Left cardiac atrium (tissue), 4 donors: ENCODE results near the gene ZNF41. TPM values are rescaled to one million over a fixed set of nuclear protein-coding genes. Genes with fewer than 3 reads are reported as not detected.
"Not testable (repeated sequence)": the region's sequence is repeated elsewhere in the genome, so short reads cannot be mapped to it uniquely, and the experiment has no call there.

Source experiments
- ATAC-seq, 2 donors: fragments of 200-7000 bp; cut with Tn5 transposase; one replicate each; pipeline ENCODE4 v1.9.1; 2020; ENCODE audit warnings: mild to moderate bottlenecking in 2 of 2, moderate library complexity in 2 of 2
- DNase-seq: peaks from one replicate; pipeline ENCODE4 v3.0.0-alpha.2; 2020
- intact Hi-C, 2 donors: fragments of 100-400 bp; cut with DNase I; formaldehyde crosslinking; loops; one replicate each; pipeline versions ENCODE4 v1.14.1 to v1.15.1; 2022 to 2023
- total RNA-seq, 2 donors: library from RNA; stranded (reverse); fragmentation: NEBNext Ultra II Directional; extraction: Animal tissue kit (Norgen Biotek cat#: 25700); gene quantifications; one replicate each; pipeline ENCODE4 v1.2.1, GENCODE V29; 2021
- donor health status: DM: no; HTN: yes; CAD: no.
- donor health status: DM: no; HTN: yes; CAD: no; lungs with severe emphysema.
- donor health status: DM: yes; HTN: yes; CAD: no.
- donor health status: Dilated cardiomyopathy.

Gene ZNF41
- total RNA-seq, 2 donors from 2014 or later = 10.8 to 14.7 TPM

GRCh38 chrX:47498411-47498810 lies 15.4 kb upstream of the ZNF41 start:
- intact Hi-C loops = no loop called here
- no peak for DNase-seq

GRCh38 chrX:47497271-47497888 lies 14.4 kb upstream of the ZNF41 start:
- ATAC-seq (no peak), DNase-seq (no peak)
- intact Hi-C loops = no loop called here

More at GRCh38 chrX:47498411-47498810, 15.4 kb upstream of the ZNF41 start:
- ATAC-seq = no peak

GRCh38 chrX:47492133-47492532 lies 9.1 kb upstream of the ZNF41 start:
- intact Hi-C loops, ATAC-seq, DNase-seq: not testable (repeated sequence)

GRCh38 chrX:47489507-47490275 lies 6.7 kb upstream of the ZNF41 start:
- ATAC-seq (peak; percentile 84 to 89), DNase-seq (peak; percentile 37)
- intact Hi-C loops = no loop called here

- intact Hi-C loops = no loop called here
- no peak for ATAC-seq
- DNase-seq = no peak
Measured at GRCh38 chrX:47484885-47485284, 1.9 kb upstream of the ZNF41 start.

GRCh38 chrX:47483306-47484268 lies 565 bp upstream of the ZNF41 start:
- DNase-seq = peak; percentile 41
- ATAC-seq = peak; percentile 9 to 11
- intact Hi-C loops = no loop called here

GRCh38 chrX:47482065-47482511 lies 934 bp downstream of the ZNF41 start:
- intact Hi-C loops = no loop called here
- DNase-seq (no peak), ATAC-seq (no peak)

GRCh38 chrX:47481160-47481559 lies 1.9 kb downstream of the ZNF41 start:
- ATAC-seq (no peak), DNase-seq (no peak)
- intact Hi-C loops = no loop called here

GRCh38 chrX:47480576-47480975 lies 2.4 kb downstream of the ZNF41 start:
- no peak for DNase-seq
- intact Hi-C loops = no loop called here
- no peak for ATAC-seq

GRCh38 chrX:47475476-47475875 lies 7.5 kb downstream of the ZNF41 start:
- ATAC-seq (no peak), DNase-seq (no peak)
- intact Hi-C loops = no loop called here

- ATAC-seq (no peak), DNase-seq (no peak)
- intact Hi-C loops = no loop called here
Measured at GRCh38 chrX:47467106-47467505, 15.9 kb downstream of the ZNF41 start.

GRCh38 chrX:47460561-47460960 lies 22.5 kb downstream of the ZNF41 start:
- DNase-seq (no peak), ATAC-seq (no peak)
- intact Hi-C loops = no loop called here

GRCh38 chrX:47458528-47458927 lies 24.5 kb downstream of the ZNF41 start:
- DNase-seq (no peak), ATAC-seq (no peak)
- intact Hi-C loops = no loop called here

GRCh38 chrX:47456080-47456479 lies 26.9 kb downstream of the ZNF41 start:
- ATAC-seq (peak in 1 of 2 donors; percentile 50), DNase-seq (peak; percentile 20)
- intact Hi-C loops = no loop called here

GRCh38 chrX:47452112-47452511 lies 30.9 kb downstream of the ZNF41 start:
- intact Hi-C loops = no loop called here
- ATAC-seq (no peak), DNase-seq (no peak)

GRCh38 chrX:47448165-47448806 lies 34.7 kb downstream of the ZNF41 start:
- DNase-seq (no peak), ATAC-seq (no peak)
- intact Hi-C loops = no loop called here

GRCh38 chrX:47447607-47448006 lies 35.4 kb downstream of the ZNF41 start:
- no peak for ATAC-seq
- intact Hi-C loops = no loop called here
- DNase-seq = no peak

GRCh38 chrX:47446971-47447370 lies 36.1 kb downstream of the ZNF41 start:
- intact Hi-C loops = no loop called here
- ATAC-seq = no peak

GRCh38 chrX:47446431-47446830 lies 36.6 kb downstream of the ZNF41 start:
- intact Hi-C loops = no loop called here
- no peak for ATAC-seq
- DNase-seq = no peak

More at GRCh38 chrX:47446971-47447370, 36.1 kb downstream of the ZNF41 start:
- DNase-seq = no peak
